ENCODE data around the gene FAM237B.

DNA sequence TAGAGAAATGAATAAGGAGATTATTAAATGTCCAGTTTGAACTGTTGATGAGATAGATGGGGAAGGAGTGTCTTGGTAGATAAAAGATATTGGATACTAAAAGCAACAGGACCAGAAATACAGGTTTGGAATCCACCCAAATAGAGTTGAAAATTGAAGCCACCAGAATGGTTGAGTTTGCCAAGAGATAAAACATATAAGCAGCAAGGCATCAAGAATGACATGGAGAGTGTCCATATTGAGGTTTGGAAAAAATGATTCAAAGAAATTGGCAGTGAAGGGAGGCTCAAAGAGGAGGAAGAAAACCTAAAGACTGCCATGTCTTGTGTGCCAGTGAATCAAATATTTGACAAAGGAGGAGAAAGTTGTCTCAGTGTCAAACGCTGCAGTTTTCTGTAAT is 51.9 kb downstream of the FAM237B start:
- TF ChIP-seq, protein P1, sequence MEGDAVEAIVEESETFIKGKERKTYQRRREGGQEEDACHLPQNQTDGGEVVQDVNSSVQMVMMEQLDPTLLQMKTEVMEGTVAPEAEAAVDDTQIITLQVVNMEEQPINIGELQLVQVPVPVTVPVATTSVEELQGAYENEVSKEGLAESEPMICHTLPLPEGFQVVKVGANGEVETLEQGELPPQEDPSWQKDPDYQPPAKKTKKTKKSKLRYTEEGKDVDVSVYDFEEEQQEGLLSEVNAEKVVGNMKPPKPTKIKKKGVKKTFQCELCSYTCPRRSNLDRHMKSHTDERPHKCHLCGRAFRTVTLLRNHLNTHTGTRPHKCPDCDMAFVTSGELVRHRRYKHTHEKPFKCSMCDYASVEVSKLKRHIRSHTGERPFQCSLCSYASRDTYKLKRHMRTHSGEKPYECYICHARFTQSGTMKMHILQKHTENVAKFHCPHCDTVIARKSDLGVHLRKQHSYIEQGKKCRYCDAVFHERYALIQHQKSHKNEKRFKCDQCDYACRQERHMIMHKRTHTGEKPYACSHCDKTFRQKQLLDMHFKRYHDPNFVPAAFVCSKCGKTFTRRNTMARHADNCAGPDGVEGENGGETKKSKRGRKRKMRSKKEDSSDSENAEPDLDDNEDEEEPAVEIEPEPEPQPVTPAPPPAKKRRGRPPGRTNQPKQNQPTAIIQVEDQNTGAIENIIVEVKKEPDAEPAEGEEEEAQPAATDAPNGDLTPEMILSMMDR (IDR thresholded peaks at IDR 0.05), result no peak
- TF ChIP-seq EZH2 (IDR thresholded peaks at IDR 0.05; ENCODE audit: borderline replicate concordance, insufficient read depth, low read depth, low read length, poor library complexity, severe bottlenecking), result no peak
